ENCODE data around the gene PTPRK.

GRCh38 chr6:128280960-128281359 is 239.4 kb downstream of the PTPRK start:
- TF ChIP-seq CTCF (conservative IDR thresholded peaks at IDR 0.05) (no peak), EZH2 (IDR thresholded peaks at IDR 0.05; ENCODE audit: low read depth) (no peak)
